SU-DHL-6 (cell line): ENCODE data around the gene ARL4D.

Experiments
- H2AFZ ChIP-seq: fragments of 200-600 bp; sonication (generic); 2 replicates; pipeline ENCODE4 v1.6.1; 2014; ENCODE audit warnings: low read depth, mild to moderate bottlenecking, moderate library complexity, mixed read lengths, antibody characterized with exemption, low read length; ENCODE audit not compliant: severe bottlenecking
- H3F3A ChIP-seq: fragments of 200-600 bp; shearing (Covaris generic); 2 replicates; pipeline ENCODE4 v1.6.0; 2016; ENCODE audit warnings: antibody characterized with exemption, mild to moderate bottlenecking; ENCODE audit not compliant: insufficient read depth
- H3K27ac ChIP-seq: fragments of 200-600 bp; sonication (generic); 2 replicates; pipeline ENCODE4 v1.5.1; 2016; ENCODE audit warnings: low read depth, mild to moderate bottlenecking, low read length, moderate library complexity, mixed read lengths
- H3K27me3 ChIP-seq: fragments of 200-600 bp; sonication (generic), shearing (Covaris generic); 2 replicates; pipeline ENCODE4 v1.6.0; 2014; ENCODE audit warnings: mild to moderate bottlenecking, low read length
- H3K36me3 ChIP-seq: fragments of 200-600 bp; sonication (generic); 2 replicates; pipeline ENCODE4 v1.6.1; 2014; ENCODE audit warnings: mild to moderate bottlenecking, low read length, mixed read lengths
- H3K4me2 ChIP-seq: fragments of 300-600, 200-600 bp; shearing (Covaris generic), sonication (generic); 2 replicates; pipeline ENCODE4 v1.6.0; 2014; ENCODE audit warnings: low read length, low read depth, mild to moderate bottlenecking; ENCODE audit not compliant: poor library complexity, severe bottlenecking
- H3K4me3 ChIP-seq: fragments of 200-600 bp; sonication (generic); 2 replicates; pipeline ENCODE4 v1.5.1; 2014; ENCODE audit warnings: antibody characterized with exemption, low read length, mild to moderate bottlenecking, mixed read lengths; ENCODE audit not compliant: insufficient read depth, poor library complexity, severe bottlenecking
- H3K79me2 ChIP-seq: fragments of 200-600 bp; sonication (generic); 2 replicates; pipeline ENCODE4 v1.6.1; 2014; ENCODE audit warnings: mild to moderate bottlenecking, low read length, moderate library complexity; ENCODE audit not compliant: insufficient read depth
- H3K9ac ChIP-seq: fragments of 200-600 bp; sonication (generic); 2 replicates; pipeline ENCODE4 v1.7.0; 2014; ENCODE audit warnings: mild to moderate bottlenecking, low read length
- H3K9me2 ChIP-seq: fragments of 200-600 bp; sonication (generic); replicated peaks from 2 replicates; pipeline ENCODE4 v1.6.1; 2014; ENCODE audit warnings: low read length; ENCODE audit not compliant: insufficient read depth
- H3K9me3 ChIP-seq: fragments of 200-600 bp; sonication (generic); 2 replicates; pipeline ENCODE4 v1.6.1; 2014; ENCODE audit warnings: low read length, mixed read lengths; ENCODE audit not compliant: insufficient read depth
- H4K20me1 ChIP-seq: fragments of 200-600 bp; sonication (generic); 2 replicates; pipeline ENCODE4 v1.6.1; 2014; ENCODE audit warnings: low read depth, mild to moderate bottlenecking, antibody characterized with exemption, low read length, moderate library complexity, mixed read lengths
- CTCF ChIP-seq: fragments of 200-600 bp; sonication (generic); IDR thresholded peaks from one replicate; pipeline ENCODE4 v1.5.1; 2017; ENCODE audit warnings: antibody characterized with exemption, mild to moderate bottlenecking, low read length, moderate library complexity; ENCODE audit not compliant: insufficient read depth, poor library complexity, severe bottlenecking
- EZH2phosphoT487 ChIP-seq: fragments of 200-600 bp; sonication (generic), shearing (Covaris generic); conservative IDR thresholded peaks from 2 replicates; pipeline ENCODE4 v1.6.1; 2018; ENCODE audit warnings: mild to moderate bottlenecking, antibody characterized with exemption, low read length, moderate library complexity, mixed read lengths

ARL4D gene

GRCh38 chr17:43411369-43411677 lies 12.5 kb downstream of the ARL4D start:
- H3K27ac ChIP-seq = no peak overlapping the region
- TF ChIP-seq CTCF (no peak), EZH2phosphoT487 (no peak)
- H2AFZ ChIP-seq = no peak overlapping the region
- H3K27me3 ChIP-seq = no peaks in the 10 kb centered on the region
- H3K79me2 ChIP-seq = no peaks in the 10 kb centered on the region
- no peaks in the 10 kb centered on the region for H3K36me3 ChIP-seq
- H4K20me1 ChIP-seq = no peaks in the 10 kb centered on the region
- no peak overlapping the region for H3K4me3 ChIP-seq
- H3K9ac ChIP-seq = no peak overlapping the region
- no peaks in the 10 kb centered on the region for H3K9me2 ChIP-seq
- H3K4me2 ChIP-seq = no peak overlapping the region
- no peaks in the 10 kb centered on the region for H3F3A ChIP-seq
- no peaks in the 10 kb centered on the region for H3K9me3 ChIP-seq

DNA sequence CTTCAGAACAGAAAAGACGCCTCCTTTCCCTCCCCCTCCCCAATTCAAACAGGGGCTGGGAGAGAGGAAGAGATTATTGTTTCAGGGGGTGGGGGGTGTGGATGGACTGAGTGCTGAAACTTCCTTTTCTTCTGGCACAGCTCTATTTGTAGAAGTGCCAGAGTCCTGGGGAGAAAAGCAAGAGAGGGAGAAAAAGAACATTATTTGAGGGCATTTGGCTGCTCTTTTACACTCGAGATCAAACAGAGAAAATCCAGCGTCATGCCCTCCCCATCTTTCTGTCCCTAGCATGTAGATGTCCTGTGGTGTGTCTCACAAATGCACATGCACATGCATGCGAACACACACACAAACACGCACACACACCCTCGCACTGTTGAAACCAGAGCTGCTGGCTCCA lies 13.0 kb downstream of the ARL4D start:
- H3K36me3 ChIP-seq = no peaks in the 10 kb centered on the region
- TF ChIP-seq EZH2phosphoT487 = no peak
- no peak for TF ChIP-seq CTCF
- no peaks in the 10 kb centered on the region for H3K9me2 ChIP-seq
- no peak overlapping the region for H3K4me3 ChIP-seq
- H3K27me3 ChIP-seq = no peaks in the 10 kb centered on the region
- H3K79me2 ChIP-seq = no peaks in the 10 kb centered on the region
- H3K9me3 ChIP-seq = no peaks in the 10 kb centered on the region
- no peak overlapping the region for H2AFZ ChIP-seq
- no peak overlapping the region for H3K4me2 ChIP-seq
- no peaks in the 10 kb centered on the region for H3F3A ChIP-seq
- H3K9ac ChIP-seq = no peak overlapping the region
- H4K20me1 ChIP-seq = no peaks in the 10 kb centered on the region
- H3K27ac ChIP-seq = no peak overlapping the region

DNA sequence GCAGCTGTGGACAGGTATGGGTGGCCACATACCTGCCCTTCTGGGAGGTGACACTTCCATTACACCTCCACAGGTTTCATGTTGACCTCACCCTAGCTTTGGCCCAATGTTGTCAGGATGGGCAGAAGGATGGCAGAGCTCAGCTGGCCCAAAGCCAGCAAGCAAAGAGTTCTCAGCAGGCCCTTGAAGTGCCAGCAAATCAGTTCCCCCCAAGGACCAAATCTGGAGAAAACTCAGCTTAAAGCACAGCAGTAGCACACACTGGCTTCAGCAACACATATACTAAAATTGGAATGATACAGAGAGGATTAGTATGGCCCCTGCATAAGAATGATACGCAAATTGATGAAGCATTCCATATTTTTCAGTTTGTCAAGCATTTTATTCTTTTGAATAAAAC lies 13.4 kb downstream of the ARL4D start:
- no peaks in the 10 kb centered on the region for H3F3A ChIP-seq
- no peaks in the 10 kb centered on the region for H3K9me3 ChIP-seq
- no peaks in the 10 kb centered on the region for H3K27me3 ChIP-seq
- no peak overlapping the region for H3K27ac ChIP-seq
- no peaks in the 10 kb centered on the region for H3K36me3 ChIP-seq
- no peak overlapping the region for H3K4me3 ChIP-seq
- H3K9ac ChIP-seq = no peak overlapping the region
- no peak overlapping the region for H3K4me2 ChIP-seq
- H3K9me2 ChIP-seq = no peaks in the 10 kb centered on the region
- TF ChIP-seq CTCF (no peak), EZH2phosphoT487 (no peak)
- no peaks in the 10 kb centered on the region for H3K79me2 ChIP-seq
- no peak overlapping the region for H2AFZ ChIP-seq
- H4K20me1 ChIP-seq = no peaks in the 10 kb centered on the region
